Measurements from ENCODE around the gene SBDS.

DNA sequence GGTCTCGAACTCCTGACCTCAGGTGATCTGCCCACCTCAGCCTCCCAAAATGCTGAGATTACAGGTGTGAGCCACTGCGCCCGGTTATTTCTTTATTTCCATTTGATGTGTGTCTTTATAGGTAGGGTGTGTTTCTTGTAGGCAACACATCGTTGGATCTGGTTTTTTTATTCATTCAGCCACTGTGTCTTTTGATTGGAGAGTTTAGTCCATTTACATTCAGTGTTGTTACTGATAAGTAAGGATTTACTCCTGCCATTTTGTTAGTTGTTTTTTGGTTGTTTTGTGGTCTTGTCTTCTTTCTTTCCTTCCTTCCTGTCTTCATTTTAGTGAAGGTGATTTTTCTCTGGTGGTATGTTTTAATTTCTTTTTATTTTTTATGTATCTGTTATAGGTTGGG, 57.4 kb downstream of the SBDS start:
- TF ChIP-seq CTCF (IDR thresholded peaks at IDR 0.05) (no peak), POLR2A (IDR thresholded peaks at IDR 0.05) (no peak)
